BJ (cell line): Measurements from ENCODE around the gene POMP. TPM values are rescaled to one million over a fixed set of nuclear protein-coding genes. Genes with fewer than 3 reads are reported as not detected.
A peak's percentile ranks its signal among the peaks of the same experiment; 100 is the strongest.

Experiments used
- CTCF ChIA-PET: fragments of 350-600 bp; formaldehyde crosslinking; extraction: SDS; loops from one replicate; lab custom pipeline; 2021; ENCODE audit warnings: antibody characterized with exemption, inconsistent platforms; lab: Yijun Ruan, JAX
- POLR2A ChIA-PET: fragments of 300-600 bp; sonication (Branson Sonifier 250); formaldehyde crosslinking; extraction: SDS; loops from one replicate; lab custom pipeline; 2021; ENCODE audit warnings: antibody characterized with exemption; lab: Charles Lee
- DNase-seq: peaks from one replicate; pipeline ENCODE4 v3.0.0-alpha.2; 2011; ENCODE audit warnings: low read depth
- H3K27me3 ChIP-seq: 2 replicates; pipeline ENCODE4 v1.6.0; 2011; ENCODE audit warnings: low read length; ENCODE audit not compliant: control insufficient read depth, insufficient read depth
- H3K36me3 ChIP-seq: 2 replicates; pipeline ENCODE4 v1.5.1; 2011; ENCODE audit warnings: low read length; ENCODE audit not compliant: control insufficient read depth, insufficient read depth
- H3K4me3 ChIP-seq: 2 replicates; pipeline ENCODE4 v1.5.1; 2011; ENCODE audit warnings: low read depth, mild to moderate bottlenecking, control low read depth, low read length
- polyA plus RNA-seq: library from polyadenylated mRNA; depleted of rRNA; stranded (reverse); fragments of >200 nt; gene quantifications from 2 replicates; pipeline ENCODE4 v1.2.3, GENCODE V29; 2011
- TF ChIP-seq, protein P1 (sequence below): IDR thresholded peaks from 2 replicates; pipeline ENCODE4 v1.5.1; 2011; ENCODE audit warnings: low read depth, mild to moderate bottlenecking, control low read depth, inconsistent platforms, low read length, moderate library complexity; ENCODE audit not compliant: insufficient read depth

Gene POMP
- polyA plus RNA-seq, 1 experiment: 25.9 TPM

DNA sequence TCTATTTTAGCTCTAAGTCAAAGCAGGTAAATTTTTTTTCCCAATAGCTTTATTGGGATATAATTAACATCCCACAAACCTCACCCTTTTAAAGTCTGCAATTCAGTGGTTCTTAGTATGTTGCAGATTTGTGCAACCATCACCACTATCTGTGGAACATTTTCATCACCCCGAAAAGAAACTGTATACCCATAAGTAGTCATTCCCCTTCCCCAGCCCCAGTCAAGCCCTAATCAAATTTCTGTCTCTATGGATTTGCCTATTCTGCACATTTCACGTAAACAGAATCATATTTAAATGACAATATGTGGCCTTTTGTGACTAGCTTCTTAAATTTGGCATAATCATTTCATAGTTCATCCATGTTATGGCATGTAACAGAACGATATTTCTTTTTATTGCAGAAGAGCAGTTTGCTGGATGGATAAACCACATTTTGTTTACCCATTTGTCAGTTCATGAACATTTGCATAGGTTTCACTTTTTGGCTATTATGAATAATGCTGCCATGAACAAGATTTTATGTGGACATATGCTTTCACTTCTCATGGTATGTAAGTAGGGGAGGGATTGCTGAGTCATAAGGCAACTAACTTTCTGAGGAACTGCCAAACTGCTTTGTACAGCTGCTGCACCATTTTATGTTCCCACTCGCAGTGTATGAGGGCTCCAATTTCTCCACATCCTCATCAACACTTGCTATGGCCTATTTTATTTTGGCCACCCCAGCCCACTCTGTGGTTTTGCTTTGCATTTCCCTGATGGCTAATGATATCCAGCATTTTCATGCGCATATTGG lies 48.9 kb downstream of the POMP start:
- ChIA-PET POLR2A (no interaction called here), CTCF (no interaction called here)
- H3K27me3 ChIP-seq: no peaks in the 10 kb centered on the region
- H3K4me3 ChIP-seq: no peak overlapping the region
- DNase-seq: peak; percentile 62
- no peaks in the 10 kb centered on the region for H3K36me3 ChIP-seq
- TF ChIP-seq, protein P1, sequence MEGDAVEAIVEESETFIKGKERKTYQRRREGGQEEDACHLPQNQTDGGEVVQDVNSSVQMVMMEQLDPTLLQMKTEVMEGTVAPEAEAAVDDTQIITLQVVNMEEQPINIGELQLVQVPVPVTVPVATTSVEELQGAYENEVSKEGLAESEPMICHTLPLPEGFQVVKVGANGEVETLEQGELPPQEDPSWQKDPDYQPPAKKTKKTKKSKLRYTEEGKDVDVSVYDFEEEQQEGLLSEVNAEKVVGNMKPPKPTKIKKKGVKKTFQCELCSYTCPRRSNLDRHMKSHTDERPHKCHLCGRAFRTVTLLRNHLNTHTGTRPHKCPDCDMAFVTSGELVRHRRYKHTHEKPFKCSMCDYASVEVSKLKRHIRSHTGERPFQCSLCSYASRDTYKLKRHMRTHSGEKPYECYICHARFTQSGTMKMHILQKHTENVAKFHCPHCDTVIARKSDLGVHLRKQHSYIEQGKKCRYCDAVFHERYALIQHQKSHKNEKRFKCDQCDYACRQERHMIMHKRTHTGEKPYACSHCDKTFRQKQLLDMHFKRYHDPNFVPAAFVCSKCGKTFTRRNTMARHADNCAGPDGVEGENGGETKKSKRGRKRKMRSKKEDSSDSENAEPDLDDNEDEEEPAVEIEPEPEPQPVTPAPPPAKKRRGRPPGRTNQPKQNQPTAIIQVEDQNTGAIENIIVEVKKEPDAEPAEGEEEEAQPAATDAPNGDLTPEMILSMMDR: no peak

DNA sequence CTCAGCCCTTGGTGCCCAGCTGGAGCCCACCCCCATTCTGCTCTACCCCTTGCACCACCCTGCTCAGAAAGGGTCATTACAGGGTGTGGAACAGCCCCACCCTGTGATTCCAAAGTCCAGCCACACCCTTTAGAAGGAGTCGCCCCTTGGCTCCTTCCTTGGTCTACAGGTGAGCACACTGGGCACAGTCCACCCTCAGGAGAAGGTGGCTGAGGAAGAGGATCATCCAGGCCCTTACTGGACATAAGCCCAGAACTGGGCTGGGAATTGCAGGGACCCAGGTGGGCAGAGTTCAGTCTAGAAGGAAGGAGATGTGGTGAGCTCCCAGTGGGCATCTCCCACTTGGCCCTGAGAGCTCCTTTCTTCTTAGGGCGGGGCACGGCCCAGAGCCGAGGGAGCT lies 51.2 kb downstream of the POMP start:
- DNase-seq: no peak
- H3K27me3 ChIP-seq: no peaks in the 10 kb centered on the region
- POLR2A ChIA-PET: no interaction called here
- CTCF ChIA-PET: interaction anchor here (0.8 kb wide), 1 partner anchor 30 kb away, joined by 3 read pairs; no protein-coding TSS in a partner anchor
- H3K4me3 ChIP-seq: no peak overlapping the region
- H3K36me3 ChIP-seq: no peaks in the 10 kb centered on the region
- TF ChIP-seq, protein P1: no peak

DNA sequence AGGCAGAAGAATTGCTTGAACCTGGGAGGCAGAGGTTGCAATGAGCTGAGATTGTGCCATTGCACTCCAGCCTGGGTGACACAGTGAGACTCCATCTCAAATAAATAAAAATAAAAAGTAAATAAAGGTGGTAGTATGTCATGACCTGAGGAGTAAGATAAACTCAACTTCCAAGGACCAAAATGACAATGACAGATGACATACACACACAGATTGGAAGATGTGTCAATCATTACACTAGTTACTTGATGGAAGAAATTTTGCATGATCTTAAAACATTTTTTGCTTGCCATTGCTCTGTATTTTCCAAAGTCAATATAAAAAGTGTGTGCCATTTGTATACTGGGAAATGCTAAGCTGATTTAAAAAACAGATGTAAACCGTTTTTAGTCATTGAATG lies 55.7 kb downstream of the POMP start:
- Histone ChIP-seq H3K4me3 (no peak overlapping the region), H3K36me3 (no peaks in the 10 kb centered on the region), H3K27me3 (no peaks in the 10 kb centered on the region)
- POLR2A ChIA-PET: no interaction called here
- CTCF ChIA-PET: no interaction called here
- DNase-seq: no peak
- TF ChIP-seq, protein P1: no peak

DNA sequence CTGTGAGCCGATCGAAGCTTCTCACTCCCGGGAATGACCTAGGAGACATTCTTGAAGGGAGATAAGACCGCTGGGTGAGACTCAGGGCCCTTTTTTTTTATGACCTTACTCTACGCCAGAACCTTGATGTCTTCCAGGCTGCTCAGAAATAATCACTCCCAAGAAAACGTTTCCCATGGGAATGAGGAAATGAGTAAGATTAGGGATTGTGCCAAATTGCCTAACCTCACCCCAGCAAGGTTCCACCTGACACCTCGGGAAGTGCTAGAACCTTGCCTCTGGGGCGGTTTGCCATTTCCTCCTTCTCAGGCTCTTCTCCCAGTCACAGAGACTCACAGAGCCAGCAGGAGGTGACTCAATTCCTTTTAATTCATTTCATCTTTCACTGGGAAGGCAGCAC lies 57.6 kb downstream of the POMP start:
- H3K27me3 ChIP-seq: no peaks in the 10 kb centered on the region
- DNase-seq: peak; percentile 79
- ChIA-PET POLR2A (no interaction called here), CTCF (no interaction called here)
- H3K36me3 ChIP-seq: no peaks in the 10 kb centered on the region
- TF ChIP-seq, protein P1: no peak
- H3K4me3 ChIP-seq: no peak overlapping the region

DNA sequence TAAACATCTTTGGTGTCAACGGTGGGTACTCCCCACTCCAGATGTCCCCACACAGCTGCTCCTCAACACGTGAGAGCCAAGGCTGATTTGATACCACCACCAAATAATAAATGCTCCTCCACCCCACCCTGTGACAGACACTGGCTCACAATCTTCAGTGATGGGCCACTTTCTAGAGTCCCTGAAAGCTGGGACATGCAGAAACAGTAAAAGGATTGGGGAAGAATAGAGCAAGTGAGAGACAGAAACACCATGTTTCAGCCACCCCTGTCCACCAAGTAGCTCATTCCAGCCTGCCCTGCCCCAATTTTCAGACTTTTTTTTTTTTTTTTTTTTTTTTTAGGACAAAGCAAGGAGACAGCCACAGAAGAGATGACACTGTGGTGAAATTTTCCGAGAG lies 58.2 kb downstream of the POMP start:
- CTCF ChIA-PET: no interaction called here
- Histone ChIP-seq H3K27me3 (no peaks in the 10 kb centered on the region), H3K4me3 (no peak overlapping the region)

More for the DNA sequence above, 58.2 kb downstream of the POMP start:
- POLR2A ChIA-PET: no interaction called here
- TF ChIP-seq, protein P1: no peak
- DNase-seq: no peak
- no peaks in the 10 kb centered on the region for H3K36me3 ChIP-seq
